Thyroid gland (tissue), 4 donors: ENCODE data around the gene USP24.

Source experiments
- POLR2A ChIP-seq, 2 donors: fragments of 450-650 bp; IDR thresholded peaks; one replicate each; pipeline ENCODE4 v1.6.1; 2017; ENCODE audit warnings: antibody characterized with exemption in 2 of 2, mild to moderate bottlenecking in 2 of 2, moderate library complexity in 1 of 2
- TF ChIP-seq, protein P1 (sequence below), 6 experiments: fragments of 200-600 bp in 3 of 6; fragments of 450-650 bp in 3 of 6; sonication (generic) in 3 of 6; IDR thresholded peaks; one replicate each; pipeline ENCODE4 v1.5.1; 2016 to 2019; ENCODE audit warnings: antibody characterized with exemption in 6 of 6, mild to moderate bottlenecking in 2 of 6, inconsistent platforms in 1 of 6, moderate library complexity in 1 of 6

DNA sequence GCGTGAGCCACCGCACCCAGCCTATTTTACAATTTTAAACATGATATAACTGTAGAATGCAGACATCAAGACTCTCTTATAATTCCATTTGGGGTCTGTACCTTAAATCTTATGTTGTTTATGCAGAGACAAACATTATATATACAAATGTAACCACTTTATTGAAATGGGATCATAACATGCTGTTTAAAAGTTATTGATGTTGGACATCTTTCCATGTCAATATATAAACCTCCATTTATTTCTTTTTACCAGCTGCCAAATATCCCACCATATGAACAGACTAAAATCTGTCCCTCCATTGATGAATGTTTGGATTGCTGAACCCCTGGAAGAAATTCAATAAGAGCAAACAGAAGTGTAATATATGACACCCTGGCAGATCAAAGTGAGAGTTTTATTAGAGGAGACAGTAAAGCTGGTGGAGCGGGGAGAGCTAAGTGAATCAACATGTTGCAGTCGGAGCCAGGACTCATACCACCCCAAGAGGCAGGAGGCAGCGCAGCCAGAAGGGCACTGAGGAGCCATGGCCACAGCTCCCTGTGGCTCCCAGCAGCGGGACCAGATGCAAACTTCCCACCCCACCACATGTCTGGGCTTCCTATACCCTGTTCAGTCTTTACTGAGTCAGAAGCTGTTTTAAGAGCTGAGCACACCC lies 180.6 kb downstream of the USP24 start:
- no peak for TF ChIP-seq POLR2A (IDR thresholded peaks at IDR 0.05)
- TF ChIP-seq, protein P1, sequence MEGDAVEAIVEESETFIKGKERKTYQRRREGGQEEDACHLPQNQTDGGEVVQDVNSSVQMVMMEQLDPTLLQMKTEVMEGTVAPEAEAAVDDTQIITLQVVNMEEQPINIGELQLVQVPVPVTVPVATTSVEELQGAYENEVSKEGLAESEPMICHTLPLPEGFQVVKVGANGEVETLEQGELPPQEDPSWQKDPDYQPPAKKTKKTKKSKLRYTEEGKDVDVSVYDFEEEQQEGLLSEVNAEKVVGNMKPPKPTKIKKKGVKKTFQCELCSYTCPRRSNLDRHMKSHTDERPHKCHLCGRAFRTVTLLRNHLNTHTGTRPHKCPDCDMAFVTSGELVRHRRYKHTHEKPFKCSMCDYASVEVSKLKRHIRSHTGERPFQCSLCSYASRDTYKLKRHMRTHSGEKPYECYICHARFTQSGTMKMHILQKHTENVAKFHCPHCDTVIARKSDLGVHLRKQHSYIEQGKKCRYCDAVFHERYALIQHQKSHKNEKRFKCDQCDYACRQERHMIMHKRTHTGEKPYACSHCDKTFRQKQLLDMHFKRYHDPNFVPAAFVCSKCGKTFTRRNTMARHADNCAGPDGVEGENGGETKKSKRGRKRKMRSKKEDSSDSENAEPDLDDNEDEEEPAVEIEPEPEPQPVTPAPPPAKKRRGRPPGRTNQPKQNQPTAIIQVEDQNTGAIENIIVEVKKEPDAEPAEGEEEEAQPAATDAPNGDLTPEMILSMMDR (IDR thresholded peaks at IDR 0.05), result no peak
